Calu3 (cell line): ENCODE data around the gene ENPP7. TPM values are rescaled to one million over a fixed set of nuclear protein-coding genes. Genes with fewer than 3 reads are reported as not detected.

Experiments used
- BruUV-seq: library from RNA; stranded (reverse); fragments of 400-500 nt; replicated peaks from 2 replicates; lab custom pipeline; 2021; lab: Mats Ljungman, UMichigan
- CTCF ChIA-PET: fragments of 300-600 bp; sonication (Branson Sonifier 250); formaldehyde crosslinking; loops from one replicate; lab custom pipeline; 2022; ENCODE audit warnings: antibody characterized with exemption; lab: Charles Lee
- DNase-seq: peaks from one replicate; pipeline ENCODE4 v3.0.0; 2022
- H3K27ac Mint-ChIP-seq: one replicate; pipeline ENCODE4 v1.8.0; 2022; ENCODE audit warnings: mixed read lengths; ENCODE audit not compliant: unreplicated experiment
- H3K27me3 Mint-ChIP-seq: one replicate; pipeline ENCODE4 v1.8.0; 2022; ENCODE audit warnings: mixed read lengths; ENCODE audit not compliant: unreplicated experiment
- H3K36me3 Mint-ChIP-seq: one replicate; pipeline ENCODE4 v1.8.0; 2022; ENCODE audit warnings: mild to moderate bottlenecking, moderate library complexity, mixed read lengths; ENCODE audit not compliant: insufficient read depth, unreplicated experiment
- H3K4me1 Mint-ChIP-seq: one replicate; pipeline ENCODE4 v1.8.0; 2022; ENCODE audit warnings: mild to moderate bottlenecking, low read depth, mixed read lengths; ENCODE audit not compliant: unreplicated experiment
- H3K4me3 Mint-ChIP-seq: one replicate; pipeline ENCODE4 v1.8.0; 2022; ENCODE audit warnings: mild to moderate bottlenecking, low read depth, moderate library complexity, mixed read lengths; ENCODE audit not compliant: unreplicated experiment
- H3K9me3 Mint-ChIP-seq: one replicate; pipeline ENCODE4 v1.8.0; 2022; ENCODE audit warnings: low read depth, mixed read lengths; ENCODE audit not compliant: unreplicated experiment
- CTCF ChIP-seq: fragments of 200-600 bp; IDR thresholded peaks from one replicate; pipeline ENCODE4 v1.8.0; 2022; ENCODE audit warnings: antibody characterized with exemption; ENCODE audit not compliant: unreplicated experiment
- intact Hi-C: fragments of 100-400 bp; cut with micrococcal nuclease; formaldehyde crosslinking; loops from one replicate; pipeline ENCODE4 v1.10.0; 2022; ENCODE audit not compliant: unreplicated experiment
- total RNA-seq: library from RNA; stranded (reverse); gene quantifications from 2 replicates; pipeline ENCODE4 v1.2.3, GENCODE V29; 2022

Gene ENPP7
- total RNA-seq, 1 experiment from 2014 or later, result not detected

- H3K27ac Mint-ChIP-seq, result no peak overlapping the region
- H3K4me1 Mint-ChIP-seq, result peaks cover 9% of the 10 kb centered on the region
- no peaks in the 10 kb centered on the region for H3K27me3 Mint-ChIP-seq
- CTCF ChIA-PET, result no interaction called here
- no peaks in the 10 kb centered on the region for H3K36me3 Mint-ChIP-seq
- DNase-seq, result no peak
- H3K9me3 Mint-ChIP-seq, result no peaks in the 10 kb centered on the region
- no peak for TF ChIP-seq CTCF
- intact Hi-C loops, result no loop called here
- no peak overlapping the region for H3K4me3 Mint-ChIP-seq
- BruUV-seq, result no TSS peak
These were observed 17.8 kb downstream of the ENPP7 start for GRCh38 chr17:79748295-79749099.

DNA sequence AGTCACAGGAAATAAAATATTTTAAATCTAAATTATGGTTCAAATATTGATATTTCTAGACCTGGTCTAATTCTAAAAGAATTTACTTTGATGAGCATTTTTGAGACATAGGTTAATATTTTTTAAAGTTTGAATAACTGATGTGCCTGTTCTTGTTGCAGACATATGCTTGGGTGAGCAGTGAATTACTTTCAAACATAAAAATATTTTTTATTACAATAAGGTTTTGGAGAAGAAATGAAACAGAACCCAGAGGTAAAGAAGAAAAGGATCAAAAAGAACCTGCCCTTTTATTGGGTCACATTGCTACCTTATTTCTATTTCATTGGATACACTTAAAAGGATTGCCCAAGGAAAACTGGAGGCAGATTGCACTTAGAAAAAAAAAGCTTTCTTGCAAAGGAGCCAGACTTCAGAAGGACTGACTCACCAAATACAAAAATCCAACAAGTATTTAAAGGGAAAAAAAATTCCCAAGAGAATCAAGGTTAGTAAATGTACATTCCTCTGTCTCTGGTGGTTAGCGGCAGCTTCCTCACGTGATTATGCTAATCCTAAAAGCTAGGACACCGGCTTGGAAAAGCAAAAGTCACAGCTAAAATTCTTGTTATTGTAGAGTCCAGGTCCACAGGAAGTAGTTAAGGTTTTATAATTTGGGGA, 18.5 kb downstream of the ENPP7 start:
- no peaks in the 10 kb centered on the region for H3K27me3 Mint-ChIP-seq

DNA sequence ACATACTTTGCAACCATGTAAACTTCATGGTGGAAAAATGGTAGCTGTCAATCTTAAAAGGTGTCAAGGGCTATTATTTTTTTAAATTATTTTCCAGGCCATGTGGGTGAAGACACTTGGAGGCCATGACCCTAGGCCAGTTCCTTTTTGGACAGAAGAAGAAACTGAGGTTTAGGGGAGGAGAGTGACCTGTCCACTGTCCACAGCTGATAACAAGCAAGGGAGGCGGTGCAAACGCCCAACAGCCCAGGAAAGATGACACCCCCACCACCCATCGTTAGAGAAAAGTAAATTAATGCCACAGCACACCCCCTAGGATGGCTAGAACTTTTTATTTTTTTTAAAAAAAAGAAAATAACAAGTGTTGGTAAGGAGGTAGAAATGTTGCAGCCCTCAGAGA, 19.2 kb downstream of the ENPP7 start:
- H3K27me3 Mint-ChIP-seq, result no peaks in the 10 kb centered on the region
- no peak for TF ChIP-seq CTCF
- H3K4me3 Mint-ChIP-seq, result no peak overlapping the region
- intact Hi-C loops, result no loop called here
- CTCF ChIA-PET, result no interaction called here
- H3K9me3 Mint-ChIP-seq, result no peaks in the 10 kb centered on the region
- H3K27ac Mint-ChIP-seq, result no peak overlapping the region
- no TSS peak for BruUV-seq
- DNase-seq, result no peak
- no peaks in the 10 kb centered on the region for H3K36me3 Mint-ChIP-seq
- peaks cover 7% of the 10 kb centered on the region for H3K4me1 Mint-ChIP-seq

More for the DNA sequence above, 18.5 kb downstream of the ENPP7 start:
- CTCF ChIA-PET, result no interaction called here
- Mint-ChIP-seq H3K4me1 (peaks cover 7% of the 10 kb centered on the region), H3K9me3 (no peaks in the 10 kb centered on the region), H3K27ac (no peak overlapping the region), H3K36me3 (no peaks in the 10 kb centered on the region), H3K4me3 (no peak overlapping the region)
- BruUV-seq, result no TSS peak
- no peak for DNase-seq
- intact Hi-C loops, result no loop called here
- no peak for TF ChIP-seq CTCF

- H3K27me3 Mint-ChIP-seq, result no peaks in the 10 kb centered on the region
These were observed 20.2 kb downstream of the ENPP7 start for GRCh38 chr17:79750650-79751545.

More at GRCh38 chr17:79750650-79751545, 20.2 kb downstream of the ENPP7 start:
- Mint-ChIP-seq H3K27ac (no peak overlapping the region), H3K36me3 (no peaks in the 10 kb centered on the region), H3K9me3 (no peaks in the 10 kb centered on the region), H3K4me3 (no peak overlapping the region), H3K4me1 (peaks cover 7% of the 10 kb centered on the region)
- DNase-seq, result no peak
- TF ChIP-seq CTCF, result no peak
- BruUV-seq, result no TSS peak
- CTCF ChIA-PET, result interaction anchor here (0.5 to 0.7 kb wide), 2 partner anchors 12 to 59 kb away, joined by 3 read pairs; no protein-coding TSS in a partner anchor
- intact Hi-C loops, result no loop called here
